ENCODE results near the gene FAM151B. TPM values are rescaled to one million over a fixed set of nuclear protein-coding genes. Genes with fewer than 3 reads are reported as not detected.

FAM151B gene
- total and polyA plus RNA-seq, 2 of the 8 experiments (the other 6 are each of a cell fraction or from before 2014, with no cell fraction given): 0.62 to 1.1 TPM

DNA sequence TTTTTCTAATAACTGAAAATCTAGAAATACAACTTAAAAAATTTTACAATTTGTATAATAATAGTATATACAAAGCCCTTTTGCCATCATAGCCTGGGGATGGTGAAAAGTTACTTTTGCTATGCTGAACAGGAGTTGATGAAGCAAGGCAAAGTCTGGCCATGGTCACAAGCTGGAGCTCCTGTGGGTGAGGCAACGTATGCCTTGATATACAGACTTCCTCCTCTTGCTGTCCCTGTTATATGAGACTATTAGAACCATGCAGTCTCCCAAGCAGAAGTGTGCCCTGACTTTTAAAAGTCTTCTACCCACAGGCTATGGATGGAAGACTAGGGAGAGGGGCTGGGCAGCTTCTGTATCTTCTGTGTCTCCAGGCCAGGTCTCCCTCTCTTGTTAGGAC lies 15.7 kb downstream of the FAM151B start:
- CTCF ChIA-PET (ENCODE audit: partially characterized antibody): no interaction called here
- TF ChIP-seq SUZ12 (IDR thresholded peaks at IDR 0.05; ENCODE audit: low read length): no peak
- TF ChIP-seq, protein P1, sequence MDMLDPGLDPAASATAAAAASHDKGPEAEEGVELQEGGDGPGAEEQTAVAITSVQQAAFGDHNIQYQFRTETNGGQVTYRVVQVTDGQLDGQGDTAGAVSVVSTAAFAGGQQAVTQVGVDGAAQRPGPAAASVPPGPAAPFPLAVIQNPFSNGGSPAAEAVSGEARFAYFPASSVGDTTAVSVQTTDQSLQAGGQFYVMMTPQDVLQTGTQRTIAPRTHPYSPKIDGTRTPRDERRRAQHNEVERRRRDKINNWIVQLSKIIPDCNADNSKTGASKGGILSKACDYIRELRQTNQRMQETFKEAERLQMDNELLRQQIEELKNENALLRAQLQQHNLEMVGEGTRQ (IDR thresholded peaks at IDR 0.05; ENCODE audit: low read length): no peak
- TF ChIP-seq, protein P2, sequence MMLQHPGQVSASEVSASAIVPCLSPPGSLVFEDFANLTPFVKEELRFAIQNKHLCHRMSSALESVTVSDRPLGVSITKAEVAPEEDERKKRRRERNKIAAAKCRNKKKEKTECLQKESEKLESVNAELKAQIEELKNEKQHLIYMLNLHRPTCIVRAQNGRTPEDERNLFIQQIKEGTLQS (IDR thresholded peaks at IDR 0.05; ENCODE audit: insufficient read depth, low read depth, low read length): no peak
- no peak for TF ChIP-seq CBX5 (IDR thresholded peaks at IDR 0.05; ENCODE audit: low read depth, low read length)
- TF ChIP-seq SRF (IDR thresholded peaks at IDR 0.05; ENCODE audit: low read depth, low read length): no peak
- no peak for TF ChIP-seq TCF12 (IDR thresholded peaks at IDR 0.05; ENCODE audit: low read depth, low read length)
- TF ChIP-seq POU5F1 (IDR thresholded peaks at IDR 0.05; ENCODE audit: low read depth, low read length): no peak
- no peak for TF ChIP-seq BACH1 (IDR thresholded peaks at IDR 0.05; ENCODE audit: low read length)
- no peak for TF ChIP-seq CHD2 (IDR thresholded peaks at IDR 0.05; ENCODE audit: low read length)
- TF ChIP-seq SIN3A (conservative IDR thresholded peaks at IDR 0.05 in 1 of 2, IDR thresholded peaks at IDR 0.05 in 1 of 2; ENCODE audit: low read depth in 1 of 2, low read length in 2 of 2): no peak
- no peak for TF ChIP-seq ZNF274 (IDR thresholded peaks at IDR 0.05; ENCODE audit: borderline replicate concordance, extremely low read depth, low read length)
- no peak for TF ChIP-seq SIX5 (IDR thresholded peaks at IDR 0.05; ENCODE audit: low read depth, low read length)
- TF ChIP-seq GABPA (IDR thresholded peaks at IDR 0.05; ENCODE audit: borderline replicate concordance, insufficient read depth, low read length): no peak

More for the DNA sequence above, 15.7 kb downstream of the FAM151B start:
- H3K9me3 ChIP-seq (ENCODE audit: insufficient read depth in 2 of 2, low read depth in 1 of 2, low read length in 1 of 2): no peaks in the 10 kb centered on the region
- H3K36me3 ChIP-seq (ENCODE audit: control insufficient read depth in 2 of 4, insufficient read depth in 4 of 4, low read length in 3 of 4): no peaks in the 10 kb centered on the region
- FAIRE-seq (no peak), DNase-seq (ENCODE audit: low read depth in 1 of 2, low spot score in 2 of 2) (no peak)
- no peaks in the 10 kb centered on the region for H4K20me1 ChIP-seq (replicated peaks in 1 of 2; ENCODE audit: control insufficient read depth in 1 of 2, insufficient read depth in 2 of 2, low read length in 2 of 2)
- WGBS, 2 experiments (ENCODE audit: extremely low coverage in 1 of 2, insufficient coverage in 1 of 2, insufficient read length in 1 of 2, insufficient replicate concordance in 2 of 2, low coverage in 1 of 2, low lambda C conversion rate in 2 of 2, missing lambda C conversion rate in 1 of 2): 94% methylated on average over 1 of the region's 1 CpG; no CpG with 5 or more reads in 1 of the 2 experiments
- no peak overlapping the region for H3K9ac ChIP-seq (replicated peaks in 1 of 4; ENCODE audit: extremely low read depth in 1 of 4, low read depth in 3 of 4, low read length in 3 of 4)
- no peaks in the 10 kb centered on the region for H3K79me2 ChIP-seq (ENCODE audit: control insufficient read depth in 1 of 2, insufficient read depth in 2 of 2, low read length in 2 of 2)
- H3K23ac ChIP-seq (ENCODE audit: insufficient read length): no peak overlapping the region
- H3K14ac ChIP-seq (ENCODE audit: insufficient read length): no peak overlapping the region
- H2BK5ac ChIP-seq (ENCODE audit: low read depth, low read length): no peak overlapping the region
- no peaks in the 10 kb centered on the region for H3K23me2 ChIP-seq (ENCODE audit: low read depth, low read length)
- no peaks in the 10 kb centered on the region for H3K79me1 ChIP-seq (ENCODE audit: low read depth, low read length)
- no peak overlapping the region for H2BK12ac ChIP-seq (ENCODE audit: low read depth, low read length)
- H2AFZ ChIP-seq (ENCODE audit: low read length): no peak overlapping the region
- no peak overlapping the region for H3K27ac ChIP-seq (ENCODE audit: low read depth, low read length)
- H4K8ac ChIP-seq (ENCODE audit: extremely low read depth, insufficient read depth, low read length): no peak overlapping the region
- no peak overlapping the region for H4K5ac ChIP-seq (ENCODE audit: insufficient read length, low read depth, low read length)
- no peak overlapping the region for H2BK120ac ChIP-seq (replicated peaks; ENCODE audit: low read depth, low read length)
- H3K4me1 ChIP-seq (replicated peaks in 1 of 4; ENCODE audit: control insufficient read depth in 3 of 4, insufficient read depth in 4 of 4, low read length in 3 of 4): peaks cover 0 to 1% (median 0%) of the 10 kb centered on the region in 4 experiments; a peak in 1 of 7 replicates
- H2AK5ac ChIP-seq (ENCODE audit: low read depth, low read length): no peak overlapping the region
- no peak overlapping the region for H4K91ac ChIP-seq (replicated peaks; ENCODE audit: insufficient read length, low read length)
- H2BK15ac ChIP-seq (ENCODE audit: low read length): no peak overlapping the region
- POLR2A ChIA-PET (ENCODE audit: partially characterized antibody): no interaction called here
- no peak overlapping the region for H3K18ac ChIP-seq (ENCODE audit: extremely low read depth, low read length)
- H3K4me2 ChIP-seq (ENCODE audit: insufficient read depth in 1 of 2, low read depth in 2 of 2, low read length in 2 of 2): no peak overlapping the region
- H3K27me3 ChIP-seq (replicated peaks in 1 of 4; ENCODE audit: control insufficient read depth in 3 of 4, extremely low read depth in 1 of 4, insufficient read depth in 3 of 4, low read length in 3 of 4): no peaks in the 10 kb centered on the region
- no peak overlapping the region for H2BK20ac ChIP-seq (ENCODE audit: low read length)
- H3K4ac ChIP-seq (replicated peaks; ENCODE audit: insufficient read length, low read depth, low read length): no peak overlapping the region
- no peak overlapping the region for H3K56ac ChIP-seq (replicated peaks; ENCODE audit: insufficient read length, low read depth, low read length)
- H3K4me3 ChIP-seq (ENCODE audit: extremely low read depth in 1 of 4, insufficient read depth in 2 of 4, low read depth in 3 of 4, low read length in 4 of 4): no peak overlapping the region
